ENCODE data around the gene ARHGAP19.

- no peak for TF ChIP-seq FOXK2 (conservative IDR thresholded peaks at IDR 0.05 in 1 of 2, IDR thresholded peaks at IDR 0.05 in 1 of 2; ENCODE audit: low read depth in 2 of 2)
- peak in 1 of 3 experiments; percentile 19; a peak in 1 of 6 replicates for TF ChIP-seq CTCF (IDR thresholded peaks at IDR 0.05 in 2 of 3, conservative IDR thresholded peaks at IDR 0.05 in 1 of 3; ENCODE audit: insufficient read depth in 2 of 3, low read depth in 1 of 3, low read length in 3 of 3)
- no peak for TF ChIP-seq CUX1 (CRISPR knock-in tag; IDR thresholded peaks at IDR 0.05)
- TF ChIP-seq ETV6 (IDR thresholded peaks at IDR 0.05; ENCODE audit: borderline replicate concordance in 1 of 2, low read depth in 2 of 2, low read length in 1 of 2): no peak; a peak in 1 of 4 replicates
- no peak for TF ChIP-seq ETV6 (CRISPR knock-in tag; IDR thresholded peaks at IDR 0.05; ENCODE audit: borderline replicate concordance)
- TF ChIP-seq ZNF778 (CRISPR knock-in tag; IDR thresholded peaks at IDR 0.05): no peak
Observed at GRCh38 chr10:97292097-97292861, at the start of gene ARHGAP19.

Data from K562 (cell line).